Measurements from ENCODE around the gene SLC12A4.
A peak's percentile ranks its signal among the peaks of the same experiment; 100 is the strongest.
"Not testable (repeated sequence)": the region's sequence is repeated elsewhere in the genome, so short reads cannot be mapped to it uniquely, and the experiment has no call there.

The SLC12A4 gene

GRCh38 chr16:67968400-67969253 lies at the start of gene SLC12A4:
Gene SLC12A4, minus strand, starts transcription at chr16:67968637. Its CDS starts 84 bp downstream, at chr16:67968553.
- Histone ChIP-seq H3K36me3 (ENCODE audit: control insufficient read depth in 1 of 2, insufficient read depth in 2 of 2, low read length in 2 of 2) (no peaks in the 10 kb centered on the region), H3K4me3 (ENCODE audit: low read depth in 1 of 2, low read length in 2 of 2) (peak within 1 kb of the TSS; percentile 73 to 94), H3K4me1 (ENCODE audit: control insufficient read depth in 1 of 2, insufficient read depth in 2 of 2, low read length in 2 of 2) (peaks cover 28 to 38% of the 10 kb centered on the region in 2 donors), H3K27ac (ENCODE audit: low read length) (peak within 1 kb of the TSS; percentile 95), H3K9me3 (ENCODE audit: control insufficient read depth in 1 of 2, low read length in 2 of 2) (no peaks in the 10 kb centered on the region), H3K27me3 (ENCODE audit: low read depth, low read length) (no peaks in the 10 kb centered on the region)

GRCh38 chr16:68015681-68016080 lies 47.2 kb upstream of the SLC12A4 start, which contains the start of gene DPEP2NB:
Gene DPEP2NB, minus strand, starts transcription at chr16:68015911. Its CDS starts 141 bp downstream, at chr16:68015770.
- no peak within 1 kb of the TSS for H3K27ac ChIP-seq (ENCODE audit: low read length)
- no peaks in the 10 kb centered on the region for H3K27me3 ChIP-seq (ENCODE audit: low read depth, low read length)
- H3K36me3 ChIP-seq (ENCODE audit: control insufficient read depth in 1 of 2, insufficient read depth in 2 of 2, low read length in 2 of 2) = no peaks in the 10 kb centered on the region
- H3K4me1 ChIP-seq (ENCODE audit: control insufficient read depth in 1 of 2, insufficient read depth in 2 of 2, low read length in 2 of 2) = no peaks in the 10 kb centered on the region
- H3K9me3 ChIP-seq (ENCODE audit: control insufficient read depth in 1 of 2, low read length in 2 of 2) = no peaks in the 10 kb centered on the region
- H3K4me3 ChIP-seq (ENCODE audit: low read depth in 1 of 2, low read length in 2 of 2) = no peak within 1 kb of the TSS

GRCh38 chr16:68013440-68013839 lies 45.0 kb upstream of the SLC12A4 start:
- Histone ChIP-seq H3K27me3 (ENCODE audit: low read depth, low read length) (no peaks in the 10 kb centered on the region), H3K9me3 (ENCODE audit: control insufficient read depth in 1 of 2, low read length in 2 of 2) (no peaks in the 10 kb centered on the region), H3K27ac (ENCODE audit: low read length) (no peak overlapping the region), H3K4me3 (ENCODE audit: low read depth in 1 of 2, low read length in 2 of 2) (no peak overlapping the region), H3K36me3 (ENCODE audit: control insufficient read depth in 1 of 2, insufficient read depth in 2 of 2, low read length in 2 of 2) (no peaks in the 10 kb centered on the region), H3K4me1 (ENCODE audit: control insufficient read depth in 1 of 2, insufficient read depth in 2 of 2, low read length in 2 of 2) (no peaks in the 10 kb centered on the region)

GRCh38 chr16:68009872-68010271 lies 41.4 kb upstream of the SLC12A4 start:
- not testable (repeated sequence) for H3K4me1 ChIP-seq (ENCODE audit: control insufficient read depth in 1 of 2, insufficient read depth in 2 of 2, low read length in 2 of 2); H3K4me3 ChIP-seq (ENCODE audit: low read depth in 1 of 2, low read length in 2 of 2); H3K9me3 ChIP-seq (ENCODE audit: control insufficient read depth in 1 of 2, low read length in 2 of 2); H3K36me3 ChIP-seq (ENCODE audit: control insufficient read depth in 1 of 2, insufficient read depth in 2 of 2, low read length in 2 of 2); H3K27me3 ChIP-seq (ENCODE audit: low read depth, low read length); H3K27ac ChIP-seq (ENCODE audit: low read length)

GRCh38 chr16:68009157-68009735 lies 40.8 kb upstream of the SLC12A4 start:
- H3K9me3 ChIP-seq (ENCODE audit: control insufficient read depth in 1 of 2, low read length in 2 of 2) = no peaks in the 10 kb centered on the region
- H3K4me1 ChIP-seq (ENCODE audit: control insufficient read depth in 1 of 2, insufficient read depth in 2 of 2, low read length in 2 of 2) = no peaks in the 10 kb centered on the region
- no peak overlapping the region for H3K4me3 ChIP-seq (ENCODE audit: low read depth in 1 of 2, low read length in 2 of 2)
- H3K27ac ChIP-seq (ENCODE audit: low read length) = no peak overlapping the region
- H3K27me3 ChIP-seq (ENCODE audit: low read depth, low read length) = no peaks in the 10 kb centered on the region
- no peaks in the 10 kb centered on the region for H3K36me3 ChIP-seq (ENCODE audit: control insufficient read depth in 1 of 2, insufficient read depth in 2 of 2, low read length in 2 of 2)

GRCh38 chr16:68005786-68006286 lies 37.4 kb upstream of the SLC12A4 start:
- Histone ChIP-seq H3K27me3 (ENCODE audit: low read depth, low read length) (no peaks in the 10 kb centered on the region), H3K36me3 (ENCODE audit: control insufficient read depth in 1 of 2, insufficient read depth in 2 of 2, low read length in 2 of 2) (no peaks in the 10 kb centered on the region), H3K9me3 (ENCODE audit: control insufficient read depth in 1 of 2, low read length in 2 of 2) (no peaks in the 10 kb centered on the region), H3K4me3 (ENCODE audit: low read depth in 1 of 2, low read length in 2 of 2) (no peak overlapping the region), H3K27ac (ENCODE audit: low read length) (peak overlapping the region; percentile 23), H3K4me1 (ENCODE audit: control insufficient read depth in 1 of 2, insufficient read depth in 2 of 2, low read length in 2 of 2) (no peaks in the 10 kb centered on the region)

- H3K27ac ChIP-seq (ENCODE audit: low read length) = peak overlapping the region; percentile 23
- no peaks in the 10 kb centered on the region for H3K9me3 ChIP-seq (ENCODE audit: control insufficient read depth in 1 of 2, low read length in 2 of 2)
- H3K4me3 ChIP-seq (ENCODE audit: low read depth in 1 of 2, low read length in 2 of 2) = no peak overlapping the region
- no peaks in the 10 kb centered on the region for H3K36me3 ChIP-seq (ENCODE audit: control insufficient read depth in 1 of 2, insufficient read depth in 2 of 2, low read length in 2 of 2)
- no peaks in the 10 kb centered on the region for H3K27me3 ChIP-seq (ENCODE audit: low read depth, low read length)
- peaks cover 0 to 2% of the 10 kb centered on the region in 2 donors for H3K4me1 ChIP-seq (ENCODE audit: control insufficient read depth in 1 of 2, insufficient read depth in 2 of 2, low read length in 2 of 2)
These were observed 36.8 kb upstream of the SLC12A4 start for GRCh38 chr16:68005211-68005610.

- Histone ChIP-seq H3K9me3 (ENCODE audit: control insufficient read depth in 1 of 2, low read length in 2 of 2) (no peaks in the 10 kb centered on the region), H3K4me1 (ENCODE audit: control insufficient read depth in 1 of 2, insufficient read depth in 2 of 2, low read length in 2 of 2) (peaks cover 0 to 10% of the 10 kb centered on the region in 2 donors), H3K27me3 (ENCODE audit: low read depth, low read length) (no peaks in the 10 kb centered on the region), H3K36me3 (ENCODE audit: control insufficient read depth in 1 of 2, insufficient read depth in 2 of 2, low read length in 2 of 2) (no peaks in the 10 kb centered on the region), H3K27ac (ENCODE audit: low read length) (no peak overlapping the region), H3K4me3 (ENCODE audit: low read depth in 1 of 2, low read length in 2 of 2) (no peak overlapping the region)
These were observed 34.6 kb upstream of the SLC12A4 start for GRCh38 chr16:68003031-68003430.

- Histone ChIP-seq H3K4me3 (ENCODE audit: low read depth in 1 of 2, low read length in 2 of 2) (peak overlapping the region in 1 of 2 donors; percentile 11), H3K4me1 (ENCODE audit: control insufficient read depth in 1 of 2, insufficient read depth in 2 of 2, low read length in 2 of 2) (peaks cover 0 to 10% of the 10 kb centered on the region in 2 donors), H3K27ac (ENCODE audit: low read length) (peak overlapping the region; percentile 19), H3K36me3 (ENCODE audit: control insufficient read depth in 1 of 2, insufficient read depth in 2 of 2, low read length in 2 of 2) (no peaks in the 10 kb centered on the region), H3K27me3 (ENCODE audit: low read depth, low read length) (no peaks in the 10 kb centered on the region), H3K9me3 (ENCODE audit: control insufficient read depth in 1 of 2, low read length in 2 of 2) (no peaks in the 10 kb centered on the region)
These were observed 32.0 kb upstream of the SLC12A4 start for GRCh38 chr16:68000450-68000849.

GRCh38 chr16:67999985-68000384 lies 31.5 kb upstream of the SLC12A4 start:
- Histone ChIP-seq H3K4me3 (ENCODE audit: low read depth in 1 of 2, low read length in 2 of 2) (peak overlapping the region in 1 of 2 donors; percentile 11), H3K4me1 (ENCODE audit: control insufficient read depth in 1 of 2, insufficient read depth in 2 of 2, low read length in 2 of 2) (peaks cover 0 to 10% of the 10 kb centered on the region in 2 donors), H3K27me3 (ENCODE audit: low read depth, low read length) (no peaks in the 10 kb centered on the region), H3K36me3 (ENCODE audit: control insufficient read depth in 1 of 2, insufficient read depth in 2 of 2, low read length in 2 of 2) (no peaks in the 10 kb centered on the region), H3K9me3 (ENCODE audit: control insufficient read depth in 1 of 2, low read length in 2 of 2) (no peaks in the 10 kb centered on the region), H3K27ac (ENCODE audit: low read length) (peak overlapping the region; percentile 19)

GRCh38 chr16:67998779-67999688 lies 30.6 kb upstream of the SLC12A4 start, which contains the start of gene DPEP2:
Gene DPEP2, minus strand, starts transcription at chr16:67999484. Its CDS starts 6,272 bp downstream, at chr16:67993212.
- H3K4me3 ChIP-seq (ENCODE audit: low read depth in 1 of 2, low read length in 2 of 2) = peak within 1 kb of the TSS; percentile 11 to 40

More at GRCh38 chr16:67998779-67999688, 30.6 kb upstream of the SLC12A4 start, which contains the start of gene DPEP2:
- not testable (repeated sequence) for H3K36me3 ChIP-seq (ENCODE audit: control insufficient read depth in 1 of 2, insufficient read depth in 2 of 2, low read length in 2 of 2); H3K9me3 ChIP-seq (ENCODE audit: control insufficient read depth in 1 of 2, low read length in 2 of 2); H3K27me3 ChIP-seq (ENCODE audit: low read depth, low read length); H3K4me1 ChIP-seq (ENCODE audit: control insufficient read depth in 1 of 2, insufficient read depth in 2 of 2, low read length in 2 of 2)
- peak within 1 kb of the TSS; percentile 19 for H3K27ac ChIP-seq (ENCODE audit: low read length)
